SW480 (cell line): Measurements from ENCODE around the gene DISC1.
A peak's percentile ranks its signal among the peaks of the same experiment; 100 is the strongest.

Experiments
- DNase-seq: peaks from one replicate; pipeline ENCODE4 v3.0.0-alpha.2; 2016; ENCODE audit warnings: low spot score

Gene DISC1

GRCh38 chr1:231817801-231818200, 191.2 kb downstream of the DISC1 start:
- no peak for DNase-seq

- DNase-seq = no peak
Observed at GRCh38 chr1:231818337-231818736, 191.7 kb downstream of the DISC1 start.

DNA sequence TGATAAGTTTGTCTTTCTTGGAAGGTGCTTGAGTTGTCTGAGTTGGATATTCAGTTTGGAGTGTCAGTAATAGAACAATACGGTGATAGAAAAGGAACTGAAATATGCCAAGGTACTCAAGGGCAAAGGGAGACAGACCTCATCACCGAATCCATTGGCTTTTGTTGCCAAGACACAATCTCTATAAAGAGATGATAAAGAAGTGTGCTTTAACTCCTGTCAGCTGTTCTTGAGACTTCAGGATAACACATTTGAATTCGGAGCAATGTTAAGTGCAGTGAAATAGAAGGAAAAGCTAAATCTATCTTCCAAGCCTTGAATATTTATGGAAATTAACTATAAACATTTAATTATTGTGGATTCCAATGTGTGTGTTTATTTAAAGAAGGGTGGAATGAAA, 194.7 kb downstream of the DISC1 start:
- DNase-seq = no peak

- no peak for DNase-seq
Observed at GRCh38 chr1:231822041-231822440, 195.5 kb downstream of the DISC1 start.

GRCh38 chr1:231826566-231826965, 200.0 kb downstream of the DISC1 start:
- no peak for DNase-seq

DNA sequence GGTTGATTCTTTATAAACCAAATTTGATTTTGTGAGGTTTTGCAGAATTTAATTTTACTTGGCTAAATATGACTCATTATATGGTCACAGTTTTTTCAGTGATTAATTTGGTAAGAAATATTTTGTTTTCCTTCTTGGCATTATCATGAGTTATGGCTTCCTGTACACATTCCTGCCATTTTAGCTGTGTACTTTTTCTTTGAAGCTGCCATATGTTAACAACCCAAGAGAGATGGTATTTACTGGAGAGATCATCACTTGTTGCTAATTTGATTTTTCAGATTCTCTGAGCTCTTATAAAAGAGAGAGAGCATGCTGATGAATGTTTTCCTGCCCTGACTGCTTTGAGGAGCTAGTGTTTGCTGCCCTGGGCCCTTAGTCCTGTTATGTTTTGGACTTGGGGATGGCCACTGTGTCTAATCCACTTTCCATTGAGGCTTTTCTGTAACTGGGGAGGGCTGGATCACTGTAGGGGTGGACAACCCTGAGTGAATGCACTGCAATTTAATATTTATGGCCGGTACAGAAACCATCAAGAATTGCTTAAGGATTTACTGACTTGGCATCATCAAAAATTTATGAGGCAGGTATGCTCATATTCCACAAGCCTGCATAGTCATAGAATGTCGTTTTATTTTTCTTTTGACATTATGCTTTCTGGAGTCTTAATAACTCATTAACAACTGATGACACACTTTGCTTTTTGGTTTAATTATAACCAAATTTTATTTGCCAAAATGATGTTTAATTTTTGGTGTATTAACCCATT, 200.9 kb downstream of the DISC1 start:
- DNase-seq = no peak

GRCh38 chr1:231828182-231828920, 201.8 kb downstream of the DISC1 start:
- peak; percentile 25 for DNase-seq

DNA sequence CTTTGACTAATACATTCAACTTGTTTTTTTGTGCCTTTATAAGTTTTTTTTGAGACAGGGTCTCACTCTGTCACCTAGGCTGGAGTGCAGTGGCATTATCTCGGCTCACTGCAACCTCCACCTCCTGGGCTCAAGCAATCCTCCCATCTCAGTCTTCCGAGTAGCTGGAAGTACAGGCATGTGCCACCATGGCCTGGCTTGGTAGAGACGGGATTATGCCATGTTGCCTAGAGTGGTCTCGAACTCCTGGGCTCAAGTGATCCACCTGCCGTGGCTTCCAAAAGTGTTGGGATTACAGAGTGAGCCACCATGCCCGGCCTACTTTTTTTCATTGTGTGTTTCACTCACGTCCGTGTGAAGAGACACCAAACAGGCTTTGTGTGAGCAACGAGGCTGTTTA, 202.7 kb downstream of the DISC1 start:
- no peak for DNase-seq

- DNase-seq = no peak
Observed at GRCh38 chr1:231836227-231836893, 209.8 kb downstream of the DISC1 start.

GRCh38 chr1:231838521-231838920, 211.9 kb downstream of the DISC1 start:
- no peak for DNase-seq

DNA sequence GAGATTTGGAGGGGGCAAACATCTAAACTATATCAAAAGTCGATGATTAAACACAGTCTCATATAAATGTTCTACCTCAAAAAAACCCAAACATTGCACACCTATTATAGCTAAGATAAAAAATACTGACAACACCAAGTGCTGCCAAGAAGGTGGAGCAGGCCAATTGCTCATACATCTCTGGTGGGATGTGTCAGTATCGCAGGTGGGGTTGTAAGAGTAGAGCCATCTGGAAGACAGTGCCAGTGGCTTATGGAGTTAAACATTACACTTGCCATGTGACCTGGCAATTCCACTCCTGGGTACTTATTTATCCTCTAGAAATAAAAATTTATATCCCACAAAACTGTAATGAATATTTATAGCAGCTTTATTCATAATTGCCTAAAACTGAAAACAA, 213.4 kb downstream of the DISC1 start:
- DNase-seq = no peak

- peak; percentile 7 for DNase-seq
Observed at GRCh38 chr1:231841616-231842344, 215.2 kb downstream of the DISC1 start.

DNA sequence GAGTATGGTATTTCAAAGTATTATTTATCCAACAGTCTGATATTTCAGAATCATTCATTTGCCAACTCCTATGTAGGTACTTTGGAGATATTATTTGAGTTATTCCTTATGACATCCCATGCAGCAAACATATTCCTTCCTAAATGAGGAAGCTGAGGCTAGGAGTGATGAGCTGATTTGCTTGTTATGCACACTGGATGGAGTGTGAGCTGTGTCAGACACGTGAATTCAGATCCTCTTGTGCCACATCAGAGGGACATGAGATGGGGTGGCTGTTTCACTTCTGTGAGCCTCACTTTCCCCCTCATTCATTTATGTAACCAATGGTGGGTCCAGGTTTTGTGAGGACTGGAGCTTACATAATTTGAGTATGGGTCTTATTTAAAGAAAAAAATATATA, 215.9 kb downstream of the DISC1 start:
- DNase-seq = no peak

GRCh38 chr1:231844986-231845502, 218.5 kb downstream of the DISC1 start:
- DNase-seq = no peak

DNA sequence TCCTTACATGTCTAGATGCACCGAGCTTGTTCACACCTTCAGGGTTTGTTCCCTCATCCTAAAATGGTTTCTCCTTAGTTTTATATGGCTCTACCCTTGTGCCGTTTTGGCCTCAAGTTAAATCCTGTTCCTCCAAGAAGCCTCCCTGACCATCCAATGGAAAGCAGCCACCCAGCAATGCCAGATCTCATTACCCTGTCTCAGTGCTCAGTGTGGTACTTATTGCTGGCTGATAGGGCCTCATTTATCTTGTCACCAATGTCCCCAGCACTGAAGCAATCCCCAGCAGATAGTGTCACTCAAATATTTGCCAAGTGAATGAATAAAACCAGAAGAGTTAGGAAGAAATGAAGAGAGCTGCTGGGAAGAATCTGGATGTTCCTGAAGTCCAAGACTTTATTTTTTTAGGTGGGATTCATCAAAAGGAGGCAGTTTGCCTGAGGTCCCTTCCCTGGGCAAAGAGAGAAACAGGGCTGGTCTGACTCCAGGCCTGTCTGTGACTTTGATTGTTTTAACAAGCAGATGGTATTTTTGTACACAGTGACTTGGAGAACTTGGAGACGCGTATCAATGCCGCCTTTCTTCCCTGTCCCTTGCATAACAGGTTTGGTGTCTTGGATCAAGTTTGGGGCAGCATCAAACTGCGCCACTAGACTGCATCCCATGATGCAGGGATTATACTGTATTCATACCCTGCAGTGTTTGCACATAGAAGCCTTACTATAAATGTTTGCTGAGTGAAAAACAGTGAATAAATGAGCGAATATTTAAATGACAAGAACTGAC, 221.2 kb downstream of the DISC1 start:
- DNase-seq = no peak

DNA sequence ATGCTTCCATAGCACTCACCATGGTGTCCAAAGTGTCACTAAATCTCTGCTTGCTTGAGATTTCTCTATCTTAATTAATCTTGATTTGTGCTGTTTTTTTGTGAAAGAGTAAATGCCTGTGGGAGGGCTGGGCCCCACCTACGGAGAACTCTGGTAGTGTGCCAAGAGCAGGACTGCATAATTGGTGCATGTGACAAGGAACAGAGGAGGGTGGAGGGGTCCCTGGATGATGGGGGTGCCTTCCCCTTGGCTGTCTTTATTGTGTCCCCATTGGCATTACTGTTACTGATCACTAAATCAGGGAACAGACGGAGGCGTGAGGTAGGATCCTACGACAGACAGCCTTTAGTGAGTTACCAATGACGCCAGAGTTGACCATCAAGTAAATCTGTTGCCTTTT, 223.4 kb downstream of the DISC1 start:
- DNase-seq = no peak

- no peak for DNase-seq
Observed at GRCh38 chr1:231850786-231851185, 224.2 kb downstream of the DISC1 start.

DNA sequence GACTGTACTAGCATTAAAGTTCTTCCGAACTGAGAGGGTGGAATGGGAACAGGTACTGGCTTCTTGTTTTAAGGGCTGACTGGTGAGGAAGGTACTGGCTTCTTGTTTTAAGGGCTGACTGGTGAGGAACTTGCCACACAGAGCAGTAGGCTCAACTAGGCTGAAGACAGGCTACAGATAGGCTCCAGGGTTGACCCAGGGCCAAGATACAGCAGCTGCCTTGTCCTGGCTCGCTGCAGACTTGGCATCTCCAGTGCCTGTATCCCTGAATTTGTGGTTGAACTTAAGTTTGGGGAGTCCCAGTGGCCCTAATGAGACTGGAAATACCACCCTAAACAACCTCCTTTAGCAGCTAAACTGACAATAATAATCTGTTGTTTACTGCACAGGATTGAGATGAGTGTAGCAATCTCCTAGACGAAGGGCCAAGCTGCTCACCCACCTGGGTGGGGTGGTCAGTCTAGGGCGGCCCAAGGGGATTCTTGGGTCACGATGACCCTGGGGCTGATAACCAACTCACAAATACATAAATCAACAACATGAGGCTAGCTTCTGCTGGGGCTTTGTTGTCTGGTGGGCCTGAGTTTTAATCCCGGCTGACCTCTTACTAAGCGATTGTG, 227.1 kb downstream of the DISC1 start:
- DNase-seq = no peak

DNA sequence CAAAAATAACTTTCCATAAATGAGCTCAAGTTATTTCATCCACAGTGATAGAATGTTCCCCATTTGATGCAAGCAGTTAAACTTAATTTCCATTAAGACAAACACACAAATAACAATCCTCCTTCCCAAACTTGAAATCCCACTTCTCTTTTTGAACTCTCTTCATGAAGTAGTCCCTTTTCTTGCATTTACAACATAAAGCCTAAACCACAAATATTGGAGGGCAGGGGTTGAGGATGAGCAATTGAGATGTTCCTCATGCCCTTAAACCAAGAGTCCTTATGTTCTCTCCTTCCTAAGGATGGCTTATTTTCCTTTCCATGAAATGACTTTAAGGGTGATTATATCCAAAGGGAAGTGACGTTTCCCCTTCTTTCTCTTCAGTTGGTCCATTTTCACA, 228.8 kb downstream of the DISC1 start:
- DNase-seq = no peak

- no peak for DNase-seq
Observed at GRCh38 chr1:231855926-231856325, 229.3 kb downstream of the DISC1 start.

- no peak for DNase-seq
Observed at GRCh38 chr1:231856426-231856825, 229.8 kb downstream of the DISC1 start.
